Activated naive CD8-positive, alpha-beta T cell treated with anti-CD3 and anti-CD28 coated beads, Interleukin-2, amount 10 ng/mL, durations not matched to agents 7 days and 5 days (primary cell): ENCODE data around the gene CDC34. TPM values are rescaled to one million over a fixed set of nuclear protein-coding genes. Genes with fewer than 3 reads are reported as not detected.

Source experiments
- ATAC-seq: fragments of 150-1000 bp; cut with Tn5 transposase; one replicate; pipeline ENCODE4 v1.10.0; 2021; ENCODE audit warnings: low read depth, moderate library complexity
- POLR2A ChIA-PET: fragments of 350-600 bp; sonication (Branson Sonifier 250); formaldehyde crosslinking; loops from one replicate; lab custom pipeline; 2021; ENCODE audit warnings: antibody characterized with exemption; lab: Charles Lee
- DNase-seq: peaks from one replicate; pipeline ENCODE4 v3.0.0; 2021
- H3K27ac Mint-ChIP-seq: one replicate; pipeline ENCODE4 v1.8.0; 2022; ENCODE audit warnings: mild to moderate bottlenecking, mixed read lengths
- H3K27me3 Mint-ChIP-seq: one replicate; pipeline ENCODE4 v1.8.0; 2022; ENCODE audit warnings: mild to moderate bottlenecking, moderate library complexity, mixed read lengths
- H3K36me3 Mint-ChIP-seq: one replicate; pipeline ENCODE4 v1.8.0; 2021; ENCODE audit warnings: mild to moderate bottlenecking, mixed read lengths
- H3K4me1 Mint-ChIP-seq: one replicate; pipeline ENCODE4 v1.8.0; 2021; ENCODE audit warnings: mixed read lengths
- H3K4me3 Mint-ChIP-seq: one replicate; pipeline ENCODE4 v1.8.0; 2022; ENCODE audit warnings: mild to moderate bottlenecking, moderate library complexity, mixed read lengths
- H3K9me3 Mint-ChIP-seq: one replicate; pipeline ENCODE4 v1.8.0; 2021; ENCODE audit warnings: mixed read lengths
- total RNA-seq, 2 experiments: library from RNA; stranded (reverse); gene quantifications; one replicate each; pipeline ENCODE4 v1.2.3, GENCODE V29; 2021

Gene CDC34
- total RNA-seq, 2 experiments from 2014 or later, result 49.2 to 51.5 TPM

- Mint-ChIP-seq H3K9me3 (peaks cover 2% of the 10 kb centered on the region), H3K4me1 (peaks cover 7% of the 10 kb centered on the region), H3K4me3 (no peak overlapping the region), H3K36me3 (peaks cover 6% of the 10 kb centered on the region), H3K27ac (no peak overlapping the region), H3K27me3 (no peaks in the 10 kb centered on the region)
- DNase-seq (peak; percentile 72), ATAC-seq (peak; percentile 86)
- POLR2A ChIA-PET, result interaction anchor here (1.2 kb wide), 1 partner anchor 12 kb away, joined by 9 read pairs; the partner anchor contains the start of gene CDC34
These were observed 12.8 kb upstream of the CDC34 start for GRCh38 chr19:518598-519231.

GRCh38 chr19:519449-519865 is 12.1 kb upstream of the CDC34 start:
- ATAC-seq, result no peak
- Mint-ChIP-seq H3K9me3 (peaks cover 2% of the 10 kb centered on the region), H3K4me3 (no peak overlapping the region), H3K36me3 (no peaks in the 10 kb centered on the region), H3K27ac (no peak overlapping the region), H3K27me3 (no peaks in the 10 kb centered on the region), H3K4me1 (peaks cover 3% of the 10 kb centered on the region)
- no peak for DNase-seq
- POLR2A ChIA-PET, result interaction anchor here (1.2 to 3.2 kb wide), 2 partner anchors 12 kb away, joined by 9 to 17 read pairs; partner anchors contain the start of gene CDC34

DNA sequence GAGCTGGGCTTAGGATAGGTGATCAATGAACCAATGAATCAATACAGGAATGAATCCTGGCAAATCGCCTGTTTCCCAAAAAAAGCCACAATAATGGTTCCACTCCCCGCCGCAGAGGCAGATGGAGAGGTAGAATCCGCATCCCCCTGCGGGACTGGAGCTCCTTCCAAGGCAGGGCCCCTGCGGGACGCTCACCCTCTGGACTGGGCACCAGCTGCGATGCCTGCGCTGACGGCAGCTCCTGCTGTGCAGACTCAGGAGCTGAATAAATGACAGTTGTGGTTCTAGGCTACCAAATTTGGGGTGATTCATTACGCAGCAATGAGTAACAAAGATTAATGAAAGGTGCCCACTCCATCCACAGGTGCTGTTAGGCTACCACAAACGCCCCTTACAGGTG is 8.8 kb upstream of the CDC34 start:
- POLR2A ChIA-PET, result interaction anchor here (3.0 to 3.2 kb wide), 2 partner anchors 9 to 12 kb away, joined by 10 to 17 read pairs; partner anchors contain the start of gene CDC34

GRCh38 chr19:524062-524674 is 7.4 kb upstream of the CDC34 start:
- no peak overlapping the region for H3K4me3 Mint-ChIP-seq
- H3K36me3 Mint-ChIP-seq, result no peaks in the 10 kb centered on the region
- peaks cover 2% of the 10 kb centered on the region for H3K9me3 Mint-ChIP-seq
- ATAC-seq, result peak; percentile 20
- peaks cover 2% of the 10 kb centered on the region for H3K4me1 Mint-ChIP-seq
- no peak for DNase-seq
- H3K27ac Mint-ChIP-seq, result no peak overlapping the region
- POLR2A ChIA-PET, result no interaction called here
- no peaks in the 10 kb centered on the region for H3K27me3 Mint-ChIP-seq

More for the DNA sequence above, 8.8 kb upstream of the CDC34 start:
- Mint-ChIP-seq H3K4me3 (no peak overlapping the region), H3K27me3 (no peaks in the 10 kb centered on the region), H3K9me3 (peaks cover 2% of the 10 kb centered on the region), H3K27ac (no peak overlapping the region), H3K36me3 (no peaks in the 10 kb centered on the region), H3K4me1 (peaks cover 2% of the 10 kb centered on the region)
- DNase-seq (no peak), ATAC-seq (no peak)

GRCh38 chr19:525029-525428 is 6.5 kb upstream of the CDC34 start:
- H3K4me3 Mint-ChIP-seq, result no peak overlapping the region
- POLR2A ChIA-PET, result interaction anchor here (0.6 kb wide), 1 partner anchor 17 kb away, joined by 3 read pairs; no protein-coding TSS in a partner anchor
- DNase-seq (no peak), ATAC-seq (no peak)
- no peak overlapping the region for H3K27ac Mint-ChIP-seq
- H3K4me1 Mint-ChIP-seq, result peaks cover 2% of the 10 kb centered on the region
- peaks cover 2% of the 10 kb centered on the region for H3K9me3 Mint-ChIP-seq
- H3K36me3 Mint-ChIP-seq, result no peaks in the 10 kb centered on the region
- no peaks in the 10 kb centered on the region for H3K27me3 Mint-ChIP-seq

DNA sequence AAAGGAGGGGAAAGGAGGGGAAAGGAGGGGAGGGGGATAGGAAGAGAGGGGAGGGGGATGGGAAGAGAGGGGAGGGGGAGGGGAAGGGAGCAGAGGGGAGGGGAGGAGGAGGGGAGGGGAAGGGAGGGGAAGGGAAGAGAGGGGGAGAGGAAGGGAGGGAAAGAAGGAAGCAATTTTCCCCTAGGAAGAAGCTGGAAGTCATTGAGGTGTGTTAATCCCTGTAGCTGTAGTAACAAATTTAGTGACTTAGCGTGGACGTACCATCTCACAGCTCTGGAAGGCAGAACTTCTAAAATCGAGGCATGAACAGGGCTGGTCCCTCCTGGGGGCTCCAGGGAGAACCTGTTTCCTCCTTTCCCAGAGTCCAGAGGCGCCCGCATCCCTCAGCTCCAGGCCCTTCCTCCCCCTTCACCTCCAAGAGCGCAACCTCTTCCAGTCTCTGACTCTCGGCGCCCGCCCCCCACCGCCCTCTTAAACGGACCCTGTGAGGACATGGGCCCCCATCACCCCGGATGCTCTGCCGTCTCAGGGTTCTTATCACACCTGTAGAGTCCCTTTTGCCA is 5.6 kb upstream of the CDC34 start:
- Mint-ChIP-seq H3K9me3 (peaks cover 2% of the 10 kb centered on the region), H3K4me1 (peaks cover 2% of the 10 kb centered on the region), H3K27ac (no peak overlapping the region), H3K27me3 (no peaks in the 10 kb centered on the region), H3K4me3 (no peak overlapping the region), H3K36me3 (no peaks in the 10 kb centered on the region)
- ATAC-seq (no peak), DNase-seq (no peak)
- POLR2A ChIA-PET, result no interaction called here

GRCh38 chr19:530134-531008 is 1.2 kb upstream of the CDC34 start:
- Mint-ChIP-seq H3K27me3 (no peaks in the 10 kb centered on the region), H3K4me1 (peaks cover 6% of the 10 kb centered on the region), H3K36me3 (no peaks in the 10 kb centered on the region), H3K9me3 (no peaks in the 10 kb centered on the region), H3K27ac (peak overlapping the region; percentile 83), H3K4me3 (peak overlapping the region; percentile 79)
- DNase-seq (no peak), ATAC-seq (no peak)
- POLR2A ChIA-PET, result interaction anchor here (0.6 to 5.1 kb wide), 10 partner anchors 9 to 42 kb away, joined by 3 to 78 read pairs (median 10); partner anchors contain the start of genes BSG and TPGS1

DNA sequence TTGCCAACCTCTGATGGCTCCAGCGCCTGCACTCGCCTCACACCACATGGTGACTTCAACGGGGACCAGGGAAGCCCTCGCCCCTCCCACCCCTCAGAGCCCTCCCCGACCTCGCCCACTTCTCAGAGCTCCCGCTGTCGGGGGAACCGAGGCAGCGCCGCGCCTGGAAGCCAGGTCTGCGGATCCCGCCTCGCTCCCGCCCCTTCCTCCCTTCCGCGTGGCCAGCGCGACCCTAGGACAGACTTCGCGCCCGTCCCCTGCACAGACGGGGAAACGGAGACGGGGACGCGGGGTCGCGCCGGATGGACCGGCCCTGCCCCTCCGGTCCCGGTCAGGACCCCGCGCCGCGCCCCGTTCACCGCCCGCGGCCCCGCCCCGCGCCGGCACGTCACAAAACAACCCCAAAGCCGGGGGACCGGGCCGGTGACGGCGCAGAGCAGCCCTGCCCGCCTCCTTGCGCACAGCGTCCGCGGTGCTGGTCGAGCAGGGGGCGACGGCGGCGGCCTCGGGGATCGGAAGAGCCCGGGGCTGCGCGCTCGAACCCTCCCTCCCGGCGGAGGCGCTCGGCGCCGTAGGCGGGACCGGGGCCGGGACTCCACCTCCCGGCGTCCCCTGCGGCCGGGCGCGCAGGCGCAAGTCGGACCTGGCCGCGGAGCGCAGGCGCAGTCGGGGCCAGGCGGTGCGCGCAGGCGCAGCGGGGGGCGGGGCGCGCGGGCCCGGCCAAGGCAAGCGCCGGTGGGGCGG is 379 bp upstream of the CDC34 start:
- ATAC-seq (peak; percentile 81), DNase-seq (peak; percentile 100)
- H3K27ac Mint-ChIP-seq, result peak overlapping the region; percentile 83
- POLR2A ChIA-PET, result interaction anchor here (0.5 to 5.1 kb wide), 15 partner anchors 10 to 129 kb away, joined by 3 to 78 read pairs (median 6); partner anchors contain the start of genes BSG, GZMM and TPGS1
- no peaks in the 10 kb centered on the region for H3K36me3 Mint-ChIP-seq
- H3K9me3 Mint-ChIP-seq, result no peaks in the 10 kb centered on the region
- peak overlapping the region; percentile 79 for H3K4me3 Mint-ChIP-seq
- peaks cover 4% of the 10 kb centered on the region for H3K4me1 Mint-ChIP-seq
- no peaks in the 10 kb centered on the region for H3K27me3 Mint-ChIP-seq

DNA sequence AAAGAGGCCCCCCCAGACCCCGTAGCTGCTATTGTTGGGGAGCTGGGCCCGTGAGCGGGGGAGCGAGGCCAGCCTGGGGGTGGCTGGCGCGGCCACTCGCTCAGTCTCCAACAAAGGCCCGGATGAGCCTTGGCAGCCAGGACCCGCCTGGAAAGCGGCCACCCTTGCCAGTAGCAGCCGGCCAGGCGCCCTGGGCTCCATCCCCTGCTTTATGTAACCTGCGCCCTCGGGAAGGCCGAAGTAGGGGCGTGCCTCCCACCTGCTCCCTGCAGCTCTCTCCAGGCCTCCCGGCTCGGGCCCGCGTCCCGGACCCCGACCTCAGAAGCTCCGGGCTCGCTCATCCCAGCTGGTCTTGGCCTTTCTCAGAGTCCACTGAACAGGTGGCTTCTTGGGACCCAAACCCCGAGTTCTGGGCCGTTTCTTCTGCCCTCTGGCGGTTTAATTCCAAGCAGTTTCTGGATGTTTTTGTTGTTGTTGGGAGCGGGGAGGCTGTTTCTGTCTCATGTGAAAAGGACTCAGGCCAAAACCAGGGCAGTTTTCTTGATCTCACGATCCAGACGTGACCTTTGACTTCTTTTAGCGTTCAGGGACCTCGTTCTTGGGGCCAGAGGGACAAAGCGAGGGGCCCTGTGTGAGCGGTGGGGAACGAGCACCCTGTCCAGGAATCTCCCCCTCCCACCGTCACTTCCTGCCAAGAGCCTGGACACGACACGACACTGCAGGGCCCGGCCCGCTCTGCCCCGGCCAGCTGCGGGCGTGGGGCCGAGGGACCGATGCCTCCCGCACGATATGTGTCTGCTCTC is 1.2 kb downstream of the CDC34 start:
- peak overlapping the region; percentile 85 for H3K27ac Mint-ChIP-seq
- POLR2A ChIA-PET, result interaction anchor here (1.0 to 5.1 kb wide), 13 partner anchors 9 to 130 kb away, joined by 3 to 78 read pairs (median 10); partner anchors contain the start of genes BSG, GZMM, RNF126 and TPGS1
- H3K4me1 Mint-ChIP-seq, result peaks cover 4% of the 10 kb centered on the region
- ATAC-seq (no peak), DNase-seq (peak; percentile 63)
- H3K27me3 Mint-ChIP-seq, result no peaks in the 10 kb centered on the region
- peak overlapping the region; percentile 87 for H3K4me3 Mint-ChIP-seq
- no peaks in the 10 kb centered on the region for H3K36me3 Mint-ChIP-seq
- no peaks in the 10 kb centered on the region for H3K9me3 Mint-ChIP-seq

GRCh38 chr19:533364-534058 is 2.0 kb downstream of the CDC34 start:
- POLR2A ChIA-PET, result interaction anchor here (1.0 to 5.1 kb wide), 7 partner anchors 9 to 45 kb away, joined by 3 to 78 read pairs (median 17); partner anchors contain the start of genes BSG and GZMM
- peaks cover 2% of the 10 kb centered on the region for H3K36me3 Mint-ChIP-seq
- no peaks in the 10 kb centered on the region for H3K9me3 Mint-ChIP-seq
- no peak for DNase-seq
- H3K27me3 Mint-ChIP-seq, result no peaks in the 10 kb centered on the region
- H3K4me1 Mint-ChIP-seq, result peaks cover 4% of the 10 kb centered on the region
- no peak for ATAC-seq
- H3K27ac Mint-ChIP-seq, result peak overlapping the region; percentile 85
- H3K4me3 Mint-ChIP-seq, result peak overlapping the region; percentile 87

- no peak for DNase-seq
- ATAC-seq, result no peak
- H3K4me3 Mint-ChIP-seq, result no peak overlapping the region
- peaks cover 2% of the 10 kb centered on the region for H3K36me3 Mint-ChIP-seq
- H3K4me1 Mint-ChIP-seq, result peaks cover 4% of the 10 kb centered on the region
- no peaks in the 10 kb centered on the region for H3K9me3 Mint-ChIP-seq
- POLR2A ChIA-PET, result interaction anchor here (3.6 to 5.1 kb wide), 2 partner anchors 23 to 38 kb away, joined by 24 to 78 read pairs; partner anchors contain the start of gene BSG
- no peaks in the 10 kb centered on the region for H3K27me3 Mint-ChIP-seq
- H3K27ac Mint-ChIP-seq, result no peak overlapping the region
These were observed 2.5 kb downstream of the CDC34 start for GRCh38 chr19:534088-534487.
